Choroid plexus epithelial cell (primary cell): ENCODE measurements around the gene ACMSD.

Source experiments
- DNase-seq: peaks from one replicate; pipeline ENCODE4 v3.0.0-alpha.2; 2010; ENCODE audit warnings: low read depth
- H3K4me3 ChIP-seq: 2 replicates; pipeline ENCODE4 v1.5.1; 2011; ENCODE audit warnings: low read depth, mild to moderate bottlenecking, control low read depth, low read length, moderate library complexity
- TF ChIP-seq, protein P1 (sequence below): conservative IDR thresholded peaks from 2 replicates; pipeline ENCODE4 v1.5.1; 2011; ENCODE audit warnings: low read depth, mild to moderate bottlenecking, control low read depth, inconsistent platforms, low read length, moderate library complexity

The ACMSD gene

DNA sequence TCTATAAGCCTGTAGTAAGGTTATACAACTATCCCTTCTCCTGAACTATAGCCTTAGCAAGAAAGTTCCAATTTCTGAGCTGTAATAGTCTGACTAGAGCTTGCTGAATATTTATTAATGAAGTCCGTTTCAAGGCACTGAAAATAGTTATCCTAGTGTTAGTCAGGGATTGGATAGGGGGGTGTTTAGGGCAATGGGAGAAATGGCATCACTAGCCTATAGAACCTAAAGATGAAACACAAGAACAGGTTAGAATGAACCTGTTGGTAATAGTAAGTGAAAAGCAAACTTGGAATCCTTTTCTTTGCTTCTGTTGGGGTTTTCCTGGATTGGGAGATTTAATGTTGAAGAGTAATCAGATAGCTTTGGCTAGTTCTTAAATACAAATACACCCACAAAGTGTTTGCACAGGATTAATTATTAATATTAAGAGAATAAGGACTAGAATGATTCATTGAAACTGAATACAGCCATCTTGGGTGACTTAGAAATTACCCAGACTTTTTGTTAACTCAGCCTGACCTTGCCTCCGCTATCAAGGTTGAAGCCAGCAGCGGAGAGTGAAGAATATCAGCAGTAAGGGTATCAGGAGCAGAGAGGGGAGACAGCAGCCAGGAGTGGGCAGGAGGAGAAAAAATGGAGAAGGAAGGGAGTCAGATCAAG lies 94.6 kb downstream of the ACMSD start:
- TF ChIP-seq, protein P1, sequence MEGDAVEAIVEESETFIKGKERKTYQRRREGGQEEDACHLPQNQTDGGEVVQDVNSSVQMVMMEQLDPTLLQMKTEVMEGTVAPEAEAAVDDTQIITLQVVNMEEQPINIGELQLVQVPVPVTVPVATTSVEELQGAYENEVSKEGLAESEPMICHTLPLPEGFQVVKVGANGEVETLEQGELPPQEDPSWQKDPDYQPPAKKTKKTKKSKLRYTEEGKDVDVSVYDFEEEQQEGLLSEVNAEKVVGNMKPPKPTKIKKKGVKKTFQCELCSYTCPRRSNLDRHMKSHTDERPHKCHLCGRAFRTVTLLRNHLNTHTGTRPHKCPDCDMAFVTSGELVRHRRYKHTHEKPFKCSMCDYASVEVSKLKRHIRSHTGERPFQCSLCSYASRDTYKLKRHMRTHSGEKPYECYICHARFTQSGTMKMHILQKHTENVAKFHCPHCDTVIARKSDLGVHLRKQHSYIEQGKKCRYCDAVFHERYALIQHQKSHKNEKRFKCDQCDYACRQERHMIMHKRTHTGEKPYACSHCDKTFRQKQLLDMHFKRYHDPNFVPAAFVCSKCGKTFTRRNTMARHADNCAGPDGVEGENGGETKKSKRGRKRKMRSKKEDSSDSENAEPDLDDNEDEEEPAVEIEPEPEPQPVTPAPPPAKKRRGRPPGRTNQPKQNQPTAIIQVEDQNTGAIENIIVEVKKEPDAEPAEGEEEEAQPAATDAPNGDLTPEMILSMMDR = no peak
- DNase-seq = no peak
- H3K4me3 ChIP-seq = no peak overlapping the region

DNA sequence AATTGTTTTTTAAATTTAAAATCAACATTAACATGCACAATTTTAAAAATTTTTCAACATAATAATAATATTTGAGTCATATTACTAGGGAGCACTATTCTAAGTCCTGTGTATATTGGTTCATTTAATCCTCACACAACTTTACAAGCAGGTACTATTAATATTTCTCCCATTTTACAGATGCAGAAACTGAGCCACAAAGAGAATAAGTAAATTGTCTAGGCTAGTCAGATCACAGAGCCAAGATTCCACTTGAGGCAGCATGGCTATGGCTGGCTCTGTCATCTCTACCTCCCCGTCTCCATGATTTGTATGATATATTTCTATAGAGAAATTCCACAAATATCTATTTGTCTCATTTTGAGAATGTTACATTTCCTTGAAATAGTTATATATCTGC lies 95.3 kb downstream of the ACMSD start:
- TF ChIP-seq, protein P1 = no peak
- no peak for DNase-seq
- no peak overlapping the region for H3K4me3 ChIP-seq

DNA sequence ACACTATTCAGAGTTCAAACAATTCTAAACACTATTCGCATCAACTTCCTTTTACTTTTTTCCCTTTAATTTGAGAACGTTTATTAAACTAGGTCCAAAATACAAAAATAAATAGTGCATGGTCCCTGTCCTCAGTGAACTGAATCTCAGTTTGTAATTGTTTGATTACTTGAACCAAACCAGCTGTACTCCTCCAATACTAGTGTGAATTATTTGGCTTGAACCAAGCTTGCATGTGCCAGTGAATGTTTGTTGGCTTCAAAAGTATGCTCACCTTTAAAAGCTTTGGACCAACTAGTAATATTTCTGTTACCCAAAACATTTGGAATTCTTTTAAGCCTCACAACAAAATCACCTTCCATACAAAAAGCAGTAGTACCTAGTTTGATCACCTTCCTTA lies 95.7 kb downstream of the ACMSD start:
- no peak overlapping the region for H3K4me3 ChIP-seq
- no peak for DNase-seq
- TF ChIP-seq, protein P1 = no peak

DNA sequence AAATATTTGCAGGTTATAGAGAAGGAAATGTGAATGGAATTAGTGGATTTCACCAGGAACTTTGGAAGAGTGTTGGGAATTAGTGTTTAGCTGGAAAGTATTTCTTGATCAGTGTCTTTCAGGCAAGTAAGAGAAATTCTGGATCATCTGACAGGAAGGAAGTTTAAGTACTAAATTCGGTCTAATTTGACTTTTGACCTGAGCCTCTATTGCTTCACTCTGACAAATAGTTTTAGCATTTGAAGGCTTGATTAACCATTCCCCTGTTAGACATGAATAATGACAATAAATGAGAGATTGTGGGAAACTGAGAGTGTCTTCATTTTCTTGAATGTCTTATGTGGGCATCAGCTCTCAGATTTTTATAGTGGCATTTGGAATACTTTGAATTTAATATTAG lies 96.2 kb downstream of the ACMSD start:
- peak; percentile 58 for DNase-seq

DNA sequence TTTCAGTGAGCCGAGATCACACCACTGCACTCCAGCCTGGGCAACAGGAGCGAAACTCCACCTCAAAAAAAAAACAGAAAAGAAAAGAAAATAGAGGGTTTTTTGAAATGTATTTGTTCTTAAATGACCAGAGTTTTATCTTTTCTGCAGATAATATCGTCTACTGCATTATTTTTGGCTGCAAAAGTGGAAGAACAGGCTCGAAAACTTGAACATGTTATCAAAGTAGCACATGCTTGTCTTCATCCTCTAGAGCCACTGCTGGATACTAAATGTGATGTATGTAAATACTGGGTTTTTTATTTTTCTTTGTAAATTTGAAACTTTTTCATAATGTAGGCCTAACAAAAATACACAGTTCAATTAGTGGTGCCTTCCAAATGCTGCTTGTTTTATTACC lies 98.3 kb downstream of the ACMSD start:
- DNase-seq = no peak
- TF ChIP-seq, protein P1 = no peak
- H3K4me3 ChIP-seq = no peak overlapping the region

More for the DNA sequence above, 96.2 kb downstream of the ACMSD start:
- H3K4me3 ChIP-seq = no peak overlapping the region
- TF ChIP-seq, protein P1 = no peak

DNA sequence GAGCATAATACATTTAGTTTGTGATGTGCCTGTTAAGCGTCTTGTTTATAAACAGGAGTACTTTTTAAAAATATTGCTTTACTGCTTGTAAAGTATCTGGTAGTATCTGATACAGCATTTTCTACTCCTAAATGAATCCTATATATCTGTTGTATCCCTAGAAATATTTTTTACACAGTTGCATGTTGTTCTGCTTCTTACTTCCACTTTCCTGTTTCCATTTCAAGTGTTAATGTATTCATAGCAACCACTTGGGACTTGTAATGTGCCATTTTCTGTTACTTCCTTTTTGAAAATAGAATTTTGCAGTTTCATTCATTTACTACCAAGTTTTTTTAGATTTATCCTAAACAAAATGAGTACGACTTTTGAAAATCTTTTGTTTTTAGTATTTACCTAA lies 105.1 kb downstream of the ACMSD start:
- no peak for DNase-seq
- TF ChIP-seq, protein P1 = no peak
- no peak overlapping the region for H3K4me3 ChIP-seq

DNA sequence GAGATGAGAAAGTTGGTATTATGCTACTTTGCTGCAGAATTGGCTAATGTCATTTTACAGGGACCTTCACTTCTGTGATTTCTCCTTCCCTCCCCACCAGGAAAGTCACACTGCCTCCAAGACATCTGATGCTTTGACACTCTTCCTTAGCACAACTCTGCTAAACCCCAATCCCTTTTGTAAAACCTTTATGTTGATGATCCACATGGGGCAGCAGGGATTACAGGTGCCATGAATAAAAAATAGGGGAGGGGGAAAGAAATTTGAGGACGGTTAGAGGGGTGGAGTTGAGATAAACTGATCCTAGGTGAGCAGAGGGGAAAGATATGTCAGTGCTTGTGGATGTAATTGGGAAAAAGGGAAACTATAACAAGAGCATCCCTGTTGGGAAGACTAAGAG lies 106.6 kb downstream of the ACMSD start:
- DNase-seq = no peak
- no peak overlapping the region for H3K4me3 ChIP-seq
- TF ChIP-seq, protein P1 = no peak
